Glutamatergic neuron (in vitro differentiated cells): ENCODE measurements around the gene C17orf107. TPM values are rescaled to one million over a fixed set of nuclear protein-coding genes. Genes with fewer than 3 reads are reported as not detected.
A peak's percentile ranks its signal among the peaks of the same experiment; 100 is the strongest.

Source experiments
- DNase-seq: peaks from one replicate; pipeline ENCODE4 v3.0.0; 2022
- H3K27ac Mint-ChIP-seq: one replicate; pipeline ENCODE4 v1.8.0; 2020; ENCODE audit warnings: mild to moderate bottlenecking, mixed read lengths, inconsistent platforms; ENCODE audit not compliant: unreplicated experiment
- H3K27me3 Mint-ChIP-seq: one replicate; pipeline ENCODE4 v1.8.0; 2020; ENCODE audit warnings: mild to moderate bottlenecking, moderate library complexity, mixed read lengths, inconsistent platforms; ENCODE audit not compliant: unreplicated experiment
- H3K36me3 Mint-ChIP-seq: one replicate; pipeline ENCODE4 v1.8.0; 2020; ENCODE audit warnings: mild to moderate bottlenecking, mixed read lengths, inconsistent platforms; ENCODE audit not compliant: unreplicated experiment
- H3K4me1 Mint-ChIP-seq: one replicate; pipeline ENCODE4 v1.8.0; 2020; ENCODE audit warnings: mild to moderate bottlenecking, low read depth, mixed read lengths, inconsistent platforms; ENCODE audit not compliant: unreplicated experiment
- H3K4me3 Mint-ChIP-seq: one replicate; pipeline ENCODE4 v1.8.0; 2020; ENCODE audit warnings: mild to moderate bottlenecking, mixed read lengths, inconsistent platforms; ENCODE audit not compliant: unreplicated experiment
- H3K9me3 Mint-ChIP-seq: one replicate; pipeline ENCODE4 v1.8.0; 2020; ENCODE audit warnings: mild to moderate bottlenecking, moderate library complexity, mixed read lengths, inconsistent platforms; ENCODE audit not compliant: unreplicated experiment
- CTCF ChIP-seq: fragments of 200-600 bp; sonication (generic); IDR thresholded peaks from one replicate; pipeline ENCODE4 v1.5.0; 2021; ENCODE audit not compliant: partially characterized antibody, unreplicated experiment
- total RNA-seq: library from RNA; stranded (reverse); fragmentation: NEBNext Ultra II Directional; extraction: Animal tissue kit (Norgen Biotek cat#: 25700); gene quantifications from one replicate; pipeline ENCODE4 v1.2.1, GENCODE V29; 2021; ENCODE audit not compliant: unreplicated experiment

C17orf107 gene
- total RNA-seq, 1 donor from 2014 or later: 11.1 TPM

GRCh38 chr17:4858882-4859260, 40.5 kb upstream of the C17orf107 start:
- no peak for DNase-seq
- Mint-ChIP-seq H3K4me1 (peaks cover 39% of the 10 kb centered on the region), H3K27ac (no peak overlapping the region), H3K4me3 (peak overlapping the region; percentile 49), H3K9me3 (peaks cover 7% of the 10 kb centered on the region), H3K36me3 (no peaks in the 10 kb centered on the region), H3K27me3 (peaks cover 12% of the 10 kb centered on the region)
- no peak for TF ChIP-seq CTCF

GRCh38 chr17:4859816-4860625, 39.3 kb upstream of the C17orf107 start:
- no peak for DNase-seq
- H3K27ac Mint-ChIP-seq: no peak overlapping the region
- no peaks in the 10 kb centered on the region for H3K36me3 Mint-ChIP-seq
- no peaks in the 10 kb centered on the region for H3K9me3 Mint-ChIP-seq
- H3K4me3 Mint-ChIP-seq: peak overlapping the region; percentile 45
- peaks cover 30% of the 10 kb centered on the region for H3K4me1 Mint-ChIP-seq
- peaks cover 5% of the 10 kb centered on the region for H3K27me3 Mint-ChIP-seq
- TF ChIP-seq CTCF: no peak

GRCh38 chr17:4860651-4861050, 38.7 kb upstream of the C17orf107 start:
- TF ChIP-seq CTCF: no peak
- no peaks in the 10 kb centered on the region for H3K9me3 Mint-ChIP-seq
- H3K36me3 Mint-ChIP-seq: no peaks in the 10 kb centered on the region
- peaks cover 30% of the 10 kb centered on the region for H3K4me1 Mint-ChIP-seq
- peaks cover 5% of the 10 kb centered on the region for H3K27me3 Mint-ChIP-seq
- no peak for DNase-seq
- peak overlapping the region; percentile 45 for H3K4me3 Mint-ChIP-seq
- no peak overlapping the region for H3K27ac Mint-ChIP-seq

GRCh38 chr17:4861052-4861451, 38.3 kb upstream of the C17orf107 start:
- Mint-ChIP-seq H3K36me3 (no peaks in the 10 kb centered on the region), H3K4me3 (no peak overlapping the region), H3K4me1 (peaks cover 29% of the 10 kb centered on the region), H3K27me3 (peaks cover 5% of the 10 kb centered on the region), H3K9me3 (no peaks in the 10 kb centered on the region), H3K27ac (no peak overlapping the region)
- TF ChIP-seq CTCF: no peak
- DNase-seq: no peak

GRCh38 chr17:4862720-4863119, 36.6 kb upstream of the C17orf107 start:
- H3K36me3 Mint-ChIP-seq: no peaks in the 10 kb centered on the region
- TF ChIP-seq CTCF: no peak
- no peaks in the 10 kb centered on the region for H3K9me3 Mint-ChIP-seq
- no peak for DNase-seq
- no peak overlapping the region for H3K27ac Mint-ChIP-seq
- H3K4me3 Mint-ChIP-seq: no peak overlapping the region
- peaks cover 15% of the 10 kb centered on the region for H3K4me1 Mint-ChIP-seq
- no peaks in the 10 kb centered on the region for H3K27me3 Mint-ChIP-seq
